WI38 (cell line): ENCODE data around the gene TTL.
"Not testable (repeated sequence)": the region's sequence is repeated elsewhere in the genome, so short reads cannot be mapped to it uniquely, and the experiment has no call there.

Source experiments
- H3K4me3 ChIP-seq: 2 replicates; pipeline ENCODE4 v1.5.1; 2011; ENCODE audit warnings: low read depth, mild to moderate bottlenecking, control low read depth, low read length
- CTCF ChIP-seq: IDR thresholded peaks from 2 replicates; pipeline ENCODE4 v1.5.1; 2012; ENCODE audit warnings: low read depth, mild to moderate bottlenecking, control low read depth, low read length

The TTL gene

GRCh38 chr2:112481528-112482233 is at the start of gene TTL:
Gene TTL, plus strand, starts transcription at chr2:112482156. Its CDS starts 189 bp downstream, at chr2:112482345.
- H3K4me3 ChIP-seq: peak within 1 kb of the TSS; percentile 86
- TF ChIP-seq CTCF: 0 out of 2 replicates have a peak, but pooled peaks have one; percentile 0

- H3K4me3 ChIP-seq: peak overlapping the region; percentile 43
Observed at GRCh38 chr2:112432390-112432734, 49.6 kb upstream of the TTL start.

- H3K4me3 ChIP-seq: peak overlapping the region; percentile 43
Observed at GRCh38 chr2:112432735-112433479, 49.0 kb upstream of the TTL start.

GRCh38 chr2:112433480-112433879 is 48.5 kb upstream of the TTL start, which contains the start of gene RGPD8:
Gene RGPD8, minus strand, starts transcription at chr2:112433645. Its CDS starts 192 bp downstream, at chr2:112433453.
- peak within 1 kb of the TSS; percentile 43 for H3K4me3 ChIP-seq

- no peak overlapping the region for H3K4me3 ChIP-seq
- TF ChIP-seq CTCF: no peak
Observed at GRCh38 chr2:112433932-112434730, 47.8 kb upstream of the TTL start.

- not testable (repeated sequence) for H3K4me3 ChIP-seq
Observed at GRCh38 chr2:112434890-112435715, 46.9 kb upstream of the TTL start.

- not testable (repeated sequence) for H3K4me3 ChIP-seq
Observed at GRCh38 chr2:112435716-112436431, 46.1 kb upstream of the TTL start.

- H3K4me3 ChIP-seq: not testable (repeated sequence)
Observed at GRCh38 chr2:112436993-112437392, 45.0 kb upstream of the TTL start.

- H3K4me3 ChIP-seq: not testable (repeated sequence)
Observed at GRCh38 chr2:112437405-112437831, 44.5 kb upstream of the TTL start.

GRCh38 chr2:112438603-112439261 is 43.2 kb upstream of the TTL start:
- H3K4me3 ChIP-seq: not testable (repeated sequence)

GRCh38 chr2:112444256-112444655 is 37.7 kb upstream of the TTL start:
- not testable (repeated sequence) for H3K4me3 ChIP-seq
